Neural progenitor cell (in vitro differentiated cells): ENCODE data around the gene C11orf54.

Experiments
- EZH2 ChIP-seq: fragments of 200-600 bp; sonication (generic); IDR thresholded peaks from 2 replicates; pipeline ENCODE4 v1.6.1; 2017; ENCODE audit warnings: antibody characterized with exemption, mild to moderate bottlenecking, moderate library complexity
- EZH2phosphoT487 ChIP-seq: fragments of 200-600 bp; sonication (generic); IDR thresholded peaks from 2 replicates; pipeline ENCODE4 v1.6.1; 2017; ENCODE audit warnings: antibody characterized with exemption
- TF ChIP-seq, protein P1 (sequence below): fragments of 200-600 bp; sonication (generic); IDR thresholded peaks from 2 replicates; pipeline ENCODE4 v1.5.1; 2017; ENCODE audit warnings: antibody characterized with exemption, mild to moderate bottlenecking

DNA sequence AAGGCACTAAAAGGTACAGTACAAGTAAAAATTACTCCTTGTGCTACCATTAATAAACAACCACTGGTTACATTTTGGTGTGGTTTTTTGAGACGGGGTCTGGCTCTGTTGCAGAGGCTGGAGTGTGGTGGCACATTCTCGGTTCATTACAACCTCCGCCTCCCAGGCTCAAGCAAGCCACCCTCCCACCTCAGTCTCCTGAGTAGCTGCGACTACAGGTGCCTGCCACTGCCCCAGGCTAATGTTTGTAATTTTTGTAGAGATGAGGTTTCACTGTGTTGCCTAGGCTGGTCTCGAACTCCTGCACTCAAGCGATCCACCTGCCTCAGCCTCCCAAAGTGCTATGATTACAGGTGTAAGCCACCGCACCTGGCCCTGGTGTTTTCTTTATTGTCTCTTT lies 20.9 kb upstream of the C11orf54 start:
- TF ChIP-seq, protein P1, sequence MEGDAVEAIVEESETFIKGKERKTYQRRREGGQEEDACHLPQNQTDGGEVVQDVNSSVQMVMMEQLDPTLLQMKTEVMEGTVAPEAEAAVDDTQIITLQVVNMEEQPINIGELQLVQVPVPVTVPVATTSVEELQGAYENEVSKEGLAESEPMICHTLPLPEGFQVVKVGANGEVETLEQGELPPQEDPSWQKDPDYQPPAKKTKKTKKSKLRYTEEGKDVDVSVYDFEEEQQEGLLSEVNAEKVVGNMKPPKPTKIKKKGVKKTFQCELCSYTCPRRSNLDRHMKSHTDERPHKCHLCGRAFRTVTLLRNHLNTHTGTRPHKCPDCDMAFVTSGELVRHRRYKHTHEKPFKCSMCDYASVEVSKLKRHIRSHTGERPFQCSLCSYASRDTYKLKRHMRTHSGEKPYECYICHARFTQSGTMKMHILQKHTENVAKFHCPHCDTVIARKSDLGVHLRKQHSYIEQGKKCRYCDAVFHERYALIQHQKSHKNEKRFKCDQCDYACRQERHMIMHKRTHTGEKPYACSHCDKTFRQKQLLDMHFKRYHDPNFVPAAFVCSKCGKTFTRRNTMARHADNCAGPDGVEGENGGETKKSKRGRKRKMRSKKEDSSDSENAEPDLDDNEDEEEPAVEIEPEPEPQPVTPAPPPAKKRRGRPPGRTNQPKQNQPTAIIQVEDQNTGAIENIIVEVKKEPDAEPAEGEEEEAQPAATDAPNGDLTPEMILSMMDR, result no peak
- TF ChIP-seq EZH2, result no peak
- no peak for TF ChIP-seq EZH2phosphoT487
